Omental fat pad (tissue), 4 donors: ENCODE measurements around the gene CP. TPM values are rescaled to one million over a fixed set of nuclear protein-coding genes. Genes with fewer than 3 reads are reported as not detected.

Experiments used
- ATAC-seq: fragments of 150-250 bp; one replicate; pipeline ENCODE4 v1.9.1; 2016; ENCODE audit warnings: mild to moderate bottlenecking, moderate library complexity; ENCODE audit not compliant: low FRiP score
- DNase-seq: peaks from one replicate; pipeline ENCODE4 v3.0.0-alpha.2; 2019; ENCODE audit warnings: low spot score
- total RNA-seq, 4 donors: library from RNA; depleted of rRNA; stranded (reverse); fragments of >200 nt; gene quantifications; one replicate each; pipeline ENCODE4 v1.1.0, GENCODE V29; 2016
- TF ChIP-seq, protein P1 (sequence below), 3 donors: fragments of 450-650 bp; IDR thresholded peaks; one replicate each; pipeline ENCODE4 v1.5.1; 2016 to 2017; ENCODE audit warnings: antibody characterized with exemption in 3 of 3, mild to moderate bottlenecking in 3 of 3, moderate library complexity in 2 of 3

The CP gene
- total RNA-seq, 4 donors from 2014 or later = 0.95 to 24.3 (median 9.3) TPM

DNA sequence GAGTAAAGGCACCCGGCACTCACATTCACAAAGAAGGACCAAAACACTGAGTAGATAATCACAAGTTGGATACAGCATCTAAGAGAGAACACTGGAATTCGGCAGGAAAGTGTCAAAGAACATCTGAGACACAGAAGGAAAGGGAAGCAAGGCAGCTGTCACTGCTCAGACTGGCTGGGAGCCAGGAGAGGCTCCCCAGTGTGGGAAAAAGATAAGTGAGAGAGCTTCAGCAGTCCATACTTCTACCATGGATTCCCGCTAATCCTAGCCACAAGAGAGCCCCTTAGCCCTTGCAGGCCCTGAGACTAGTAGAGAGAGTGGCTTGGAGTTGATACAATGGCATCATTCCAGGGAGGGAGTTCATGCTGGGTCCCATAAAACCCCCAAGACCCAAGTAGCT lies 36.7 kb upstream of the CP start:
- DNase-seq = no peak
- ATAC-seq = no peak
- TF ChIP-seq, protein P1, sequence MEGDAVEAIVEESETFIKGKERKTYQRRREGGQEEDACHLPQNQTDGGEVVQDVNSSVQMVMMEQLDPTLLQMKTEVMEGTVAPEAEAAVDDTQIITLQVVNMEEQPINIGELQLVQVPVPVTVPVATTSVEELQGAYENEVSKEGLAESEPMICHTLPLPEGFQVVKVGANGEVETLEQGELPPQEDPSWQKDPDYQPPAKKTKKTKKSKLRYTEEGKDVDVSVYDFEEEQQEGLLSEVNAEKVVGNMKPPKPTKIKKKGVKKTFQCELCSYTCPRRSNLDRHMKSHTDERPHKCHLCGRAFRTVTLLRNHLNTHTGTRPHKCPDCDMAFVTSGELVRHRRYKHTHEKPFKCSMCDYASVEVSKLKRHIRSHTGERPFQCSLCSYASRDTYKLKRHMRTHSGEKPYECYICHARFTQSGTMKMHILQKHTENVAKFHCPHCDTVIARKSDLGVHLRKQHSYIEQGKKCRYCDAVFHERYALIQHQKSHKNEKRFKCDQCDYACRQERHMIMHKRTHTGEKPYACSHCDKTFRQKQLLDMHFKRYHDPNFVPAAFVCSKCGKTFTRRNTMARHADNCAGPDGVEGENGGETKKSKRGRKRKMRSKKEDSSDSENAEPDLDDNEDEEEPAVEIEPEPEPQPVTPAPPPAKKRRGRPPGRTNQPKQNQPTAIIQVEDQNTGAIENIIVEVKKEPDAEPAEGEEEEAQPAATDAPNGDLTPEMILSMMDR (IDR thresholded peaks at IDR 0.05) = no peak

DNA sequence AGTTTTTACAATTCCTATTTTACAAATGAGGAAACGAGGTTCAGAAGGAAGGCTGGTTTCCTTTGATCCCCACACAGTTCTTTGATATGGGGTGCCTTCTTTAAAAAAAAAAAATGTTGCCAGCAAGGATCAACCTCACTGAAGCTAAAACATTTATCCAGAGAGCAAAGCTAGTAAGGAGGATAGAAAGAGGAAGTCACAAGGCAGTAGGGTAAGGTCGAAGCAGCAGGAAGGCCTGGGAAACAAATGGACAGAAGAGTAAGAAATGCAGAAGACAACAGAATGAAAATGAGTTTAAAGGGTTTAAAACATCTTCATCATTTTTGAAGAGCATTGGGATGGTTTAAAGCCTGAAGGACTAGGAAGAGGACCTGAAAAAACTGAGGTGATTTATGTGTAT lies 30.6 kb upstream of the CP start:
- DNase-seq = no peak
- TF ChIP-seq, protein P1 (IDR thresholded peaks at IDR 0.05) = no peak
- ATAC-seq = no peak

DNA sequence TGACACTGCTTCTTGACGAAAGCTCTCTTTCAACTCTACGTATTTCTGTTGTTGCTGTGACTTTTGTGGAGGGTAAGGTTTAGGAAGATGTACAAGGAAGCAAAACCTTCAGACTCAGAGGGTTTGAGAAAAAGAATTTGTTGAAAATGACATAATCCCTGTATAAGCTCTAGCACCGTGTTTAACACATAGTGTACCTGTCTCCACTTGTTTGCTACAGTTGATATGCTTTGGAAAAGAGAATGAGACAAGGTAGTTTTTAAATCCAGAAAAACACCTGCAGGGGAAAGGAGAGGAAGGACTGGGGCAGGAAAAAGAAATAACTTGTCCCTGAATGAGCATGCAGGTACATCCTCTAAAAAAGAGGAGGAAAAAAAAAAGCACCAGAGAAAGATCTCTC lies 29.6 kb upstream of the CP start:
- DNase-seq (no peak), ATAC-seq (no peak)
- TF ChIP-seq, protein P1 (IDR thresholded peaks at IDR 0.05) = no peak

DNA sequence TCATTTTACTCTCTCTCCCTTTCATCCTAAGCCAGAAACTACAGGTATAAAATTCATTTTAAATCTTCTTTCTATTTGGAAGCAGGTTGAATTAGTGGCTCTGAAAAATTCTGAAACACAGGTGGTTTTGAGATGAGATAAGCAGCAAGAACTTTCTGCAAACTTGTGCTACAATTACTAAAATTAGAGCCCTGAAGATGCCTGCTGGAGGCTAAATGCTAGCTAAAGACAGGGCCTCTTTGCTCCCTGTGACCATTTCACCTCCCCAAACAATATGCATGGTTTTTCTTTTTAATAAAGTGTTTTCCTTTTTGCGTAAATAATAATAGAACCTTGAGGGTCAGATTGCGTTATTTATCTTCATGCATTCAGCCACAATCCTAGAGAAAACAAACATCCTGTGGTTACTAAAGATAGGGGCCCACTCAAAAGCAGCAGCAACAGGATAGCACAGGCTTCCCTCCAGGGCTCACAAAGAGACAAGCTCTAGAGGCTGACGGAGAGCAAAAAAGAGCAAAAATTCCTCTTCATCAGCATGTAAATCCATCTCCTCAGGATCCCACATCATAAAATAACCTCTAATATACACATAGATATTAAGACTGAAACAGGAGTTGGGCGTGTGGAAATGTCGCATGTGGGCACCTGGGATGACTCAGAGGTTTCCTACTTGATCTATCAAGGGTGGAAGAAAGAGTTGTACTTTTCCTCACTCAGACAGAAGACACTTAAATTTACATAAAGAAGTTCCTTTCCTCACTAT lies 26.5 kb upstream of the CP start:
- TF ChIP-seq, protein P1 (IDR thresholded peaks at IDR 0.05) = no peak
- ATAC-seq (no peak), DNase-seq (no peak)

DNA sequence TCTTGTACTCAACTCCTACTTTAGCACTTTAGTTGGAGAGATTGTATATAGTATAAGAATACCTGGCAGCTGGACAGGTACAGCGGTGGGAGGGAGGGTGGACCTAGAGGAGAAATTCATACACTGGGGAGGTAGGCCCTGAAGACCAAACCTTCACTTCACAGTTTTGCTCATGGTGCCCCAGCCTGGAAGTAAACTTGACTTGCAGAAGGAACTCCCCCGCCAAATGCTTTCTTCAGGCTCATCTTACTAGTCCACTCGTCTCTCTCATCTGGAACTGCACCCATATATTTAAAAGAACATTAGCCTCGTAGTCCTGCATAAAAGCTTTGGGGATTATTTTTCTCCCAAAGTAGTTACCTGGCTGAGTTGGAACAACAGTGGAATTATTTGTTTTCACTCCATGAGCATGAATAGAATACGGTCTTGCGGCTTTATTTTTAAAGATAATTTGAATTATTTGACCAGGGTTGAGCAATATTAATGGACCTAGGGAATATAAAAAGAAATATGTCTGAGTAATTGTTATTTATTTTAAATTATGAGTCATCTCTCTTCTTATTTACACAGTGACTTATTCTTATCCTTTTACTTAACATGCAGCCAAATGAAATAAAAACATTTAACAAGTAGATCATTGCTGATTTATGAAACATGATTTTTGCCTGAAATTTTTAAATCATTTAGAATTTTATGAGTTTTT lies 25.5 kb upstream of the CP start:
- TF ChIP-seq, protein P1 (IDR thresholded peaks at IDR 0.05) = no peak
- DNase-seq (no peak), ATAC-seq (no peak)

DNA sequence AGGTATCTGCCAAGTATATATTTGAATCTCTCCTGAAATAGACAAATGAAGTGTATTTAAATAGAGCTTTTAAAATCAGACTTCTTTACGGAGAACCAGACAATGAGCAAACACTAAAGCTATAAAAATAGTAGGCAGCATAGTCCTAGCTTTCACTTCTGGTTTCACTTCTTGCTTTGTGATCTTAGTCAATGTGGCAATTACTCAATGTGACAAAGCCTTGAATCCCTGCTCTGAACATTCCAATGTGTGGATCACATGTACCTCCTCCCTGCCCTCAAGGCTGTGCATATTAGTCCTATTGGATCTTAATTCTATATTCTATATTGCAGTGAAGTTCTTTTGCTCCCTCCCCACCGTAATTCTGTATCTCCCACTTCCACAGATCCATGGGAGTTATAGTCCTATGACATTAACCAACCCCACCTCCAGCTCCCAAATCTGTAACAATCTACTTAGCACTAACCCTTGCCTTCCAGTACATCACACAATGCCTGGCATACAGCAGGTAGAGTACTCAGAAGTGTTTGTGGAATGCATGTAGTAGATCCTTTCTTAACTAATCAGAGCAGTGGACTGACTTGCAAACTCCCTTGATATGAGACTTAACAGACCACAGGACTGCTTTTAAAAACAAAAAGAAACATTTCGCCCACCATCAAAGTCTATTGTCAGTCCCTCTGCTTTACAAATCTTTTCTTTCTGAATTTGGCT lies 24.3 kb upstream of the CP start:
- TF ChIP-seq, protein P1 (IDR thresholded peaks at IDR 0.05) = no peak
- no peak for DNase-seq
- peak; percentile 41 for ATAC-seq
